BLaER1 treated with 17β-estradiol and CSF1 and Interleukin-3, amounts not matched to agents 10 nM and 100 nM (cell line): ENCODE measurements around the gene PDCD10.

Source experiments
- H3K27ac ChIP-seq, 11 experiments: shearing (Covaris generic); formaldehyde crosslinking; 2 replicates each; pipeline ENCODE4 v1.8.1; 2022
- H3K27me3 ChIP-seq, 11 experiments: shearing (Covaris generic); formaldehyde crosslinking; 2 replicates each; pipeline ENCODE4 v1.8.1; 2022
- H3K36me3 ChIP-seq, 11 experiments: shearing (Covaris generic); formaldehyde crosslinking; 2 replicates each; pipeline ENCODE4 v1.8.1; 2022
- H3K4me1 ChIP-seq, 10 experiments: shearing (Covaris generic); formaldehyde crosslinking; 2 replicates each; pipeline ENCODE4 v1.8.1; 2022
- H3K4me2 ChIP-seq, 11 experiments: shearing (Covaris generic); formaldehyde crosslinking; 2 replicates each; pipeline ENCODE4 v1.8.1; 2022
- H3K4me3 ChIP-seq, 10 experiments: shearing (Covaris generic); formaldehyde crosslinking; 2 replicates each; pipeline ENCODE4 v1.8.1; 2022
- H3K9ac ChIP-seq, 11 experiments: shearing (Covaris generic); formaldehyde crosslinking; 2 replicates each; pipeline ENCODE4 v1.8.1; 2022
- H3K9me3 ChIP-seq, 11 experiments: shearing (Covaris generic); formaldehyde crosslinking; replicated peaks in 1 of 11; 2 replicates each; pipeline ENCODE4 v1.8.1; 2022
- H4K20me1 ChIP-seq, 11 experiments: shearing (Covaris generic); formaldehyde crosslinking; 2 replicates each; pipeline ENCODE4 v1.8.1; 2022
- Cebpa-rat ChIP-seq, 11 experiments: shearing (Covaris generic); IDR thresholded peaks; 2 replicates each; pipeline ENCODE4 v1.8.1; 2022

PDCD10 gene

DNA sequence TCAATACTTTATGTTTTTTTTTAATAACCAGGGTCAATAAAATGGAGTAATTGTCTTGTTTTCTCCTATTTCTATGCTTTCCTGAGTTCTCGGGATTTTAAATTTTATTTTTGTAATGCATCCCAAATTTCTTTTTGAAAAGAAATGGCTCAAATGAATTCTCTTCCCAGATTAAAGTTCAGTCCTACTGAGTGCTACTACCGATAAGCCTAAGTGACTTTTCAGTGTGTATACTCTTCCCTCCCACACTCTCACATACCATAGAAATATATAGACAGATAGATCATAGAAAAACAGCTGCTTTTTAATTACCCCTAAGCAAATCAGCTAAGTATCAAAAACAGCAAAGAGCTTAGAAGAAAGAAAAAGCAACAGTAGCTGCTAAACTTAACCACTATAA, 2.3 kb upstream of the PDCD10 start:
- H3K36me3 ChIP-seq, result peaks cover 0 to 5% (median 0%) of the 10 kb centered on the region in 11 experiments; a peak in 4 of 22 replicates
- no peak overlapping the region for H3K27ac ChIP-seq
- H3K9me3 ChIP-seq, result no peaks in the 10 kb centered on the region
- H3K9ac ChIP-seq, result no peak overlapping the region
- no peak for TF ChIP-seq Cebpa-rat (IDR thresholded peaks at IDR 0.05)
- peaks cover 18 to 40% (median 34%) of the 10 kb centered on the region in 10 experiments for H3K4me1 ChIP-seq
- H3K4me2 ChIP-seq, result peak overlapping the region in 9 of 11 experiments; percentile 79 to 96 (median 86); a peak in 15 of 22 replicates
- H4K20me1 ChIP-seq, result peaks cover 10 to 27% (median 17%) of the 10 kb centered on the region in 11 experiments; a peak in 20 of 22 replicates
- no peaks in the 10 kb centered on the region for H3K27me3 ChIP-seq
- no peak overlapping the region for H3K4me3 ChIP-seq

DNA sequence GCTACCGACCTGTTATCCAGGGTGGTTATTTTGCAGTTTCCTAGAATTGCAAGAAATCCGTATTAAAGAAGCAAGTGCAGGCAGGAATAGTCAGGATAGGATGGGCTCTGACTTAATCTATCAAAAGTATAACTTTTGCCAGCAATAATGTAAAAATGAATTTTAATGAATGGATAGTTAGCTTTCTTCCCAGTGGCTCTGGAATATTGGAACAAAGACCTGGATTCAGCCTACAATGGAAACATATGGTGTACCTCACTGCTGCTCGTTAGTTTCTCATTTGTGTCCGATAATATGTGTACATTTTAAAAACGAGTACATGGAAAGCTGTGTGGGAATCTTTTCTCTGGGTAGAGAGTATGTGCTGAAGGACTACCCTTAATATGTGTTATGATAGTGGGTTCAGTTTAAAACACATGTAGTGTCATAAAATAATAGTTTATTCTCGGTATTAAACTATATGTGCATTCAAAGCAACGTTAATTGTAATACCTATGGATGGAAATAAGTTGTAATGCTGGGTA, 1.6 kb upstream of the PDCD10 start:
- Histone ChIP-seq H3K27ac (peak overlapping the region in 1 of 11 experiments; percentile 91; a peak in 2 of 22 replicates), H3K4me1 (peaks cover 22 to 41% (median 36%) of the 10 kb centered on the region in 10 experiments), H3K4me3 (peak overlapping the region; percentile 67 to 90 (median 80))

GRCh38 chr3:167735233-167736138, 794 bp upstream of the PDCD10 start, which contains the start of gene SERPINI1:
SERPINI1 (plus strand) TSS chr3:167735721; CDS start chr3:167789129, 53,408 bp downstream.
- TF ChIP-seq Cebpa-rat (IDR thresholded peaks at IDR 0.05), result no peak
- Histone ChIP-seq H3K4me1 (peaks cover 22 to 46% (median 38%) of the 10 kb centered on the region in 10 experiments), H3K36me3 (peaks cover 0 to 11% (median 5%) of the 10 kb centered on the region in 11 experiments; a peak in 6 of 22 replicates), H3K27me3 (no peaks in the 10 kb centered on the region), H3K4me2 (peak within 1 kb of the TSS; percentile 79 to 96 (median 87)), H4K20me1 (peaks cover 25 to 42% (median 32%) of the 10 kb centered on the region in 11 experiments; a peak in 20 of 22 replicates), H3K27ac (peak within 1 kb of the TSS; percentile 81 to 95 (median 91)), H3K9ac (peak within 1 kb of the TSS; percentile 80 to 92 (median 88)), H3K9me3 (no peaks in the 10 kb centered on the region), H3K4me3 (peak within 1 kb of the TSS; percentile 67 to 90 (median 80))

More for the DNA sequence above, 1.6 kb upstream of the PDCD10 start:
- Histone ChIP-seq H3K4me2 (peak overlapping the region; percentile 79 to 96 (median 86)), H4K20me1 (peaks cover 17 to 34% (median 24%) of the 10 kb centered on the region in 11 experiments; a peak in 20 of 22 replicates), H3K9me3 (no peaks in the 10 kb centered on the region), H3K9ac (peak overlapping the region in 8 of 11 experiments; percentile 48 to 92 (median 88); a peak in 12 of 22 replicates), H3K27me3 (no peaks in the 10 kb centered on the region), H3K36me3 (peaks cover 0 to 11% (median 5%) of the 10 kb centered on the region in 11 experiments; a peak in 6 of 22 replicates)
- TF ChIP-seq Cebpa-rat (IDR thresholded peaks at IDR 0.05), result no peak

DNA sequence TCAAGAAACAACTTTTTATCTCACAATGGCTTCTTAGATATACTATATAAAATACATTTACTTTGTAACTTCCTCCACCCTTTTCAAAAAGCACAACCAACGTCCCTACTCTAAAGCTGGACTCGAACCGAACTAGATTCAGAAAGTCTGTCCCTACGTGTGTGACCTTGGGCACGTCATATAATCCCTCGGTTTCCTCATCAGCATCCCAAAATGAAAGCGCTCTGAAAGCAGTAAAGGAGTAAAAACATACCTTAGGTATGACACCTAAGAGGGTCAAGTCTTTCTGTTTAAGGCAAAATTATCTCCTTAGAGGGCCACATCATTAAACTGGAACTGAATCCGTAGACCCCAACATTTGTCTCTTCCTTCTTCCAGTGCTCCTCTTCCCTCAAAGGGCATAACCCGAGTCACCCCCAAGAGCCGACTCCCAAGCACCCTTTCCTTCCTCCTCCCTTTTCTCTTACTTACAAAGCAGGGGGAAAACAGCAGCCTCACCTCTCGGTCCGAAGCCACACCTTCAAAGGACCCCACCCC, 663 bp downstream of the PDCD10 start:
- peak overlapping the region; percentile 67 to 90 (median 80) for H3K4me3 ChIP-seq
- peak overlapping the region; percentile 81 to 95 (median 91) for H3K27ac ChIP-seq
- peaks cover 22 to 58% (median 38%) of the 10 kb centered on the region in 10 experiments for H3K4me1 ChIP-seq
- peaks cover 39 to 55% (median 47%) of the 10 kb centered on the region in 11 experiments for H4K20me1 ChIP-seq
- H3K4me2 ChIP-seq, result peak overlapping the region; percentile 69 to 95 (median 86)
- H3K27me3 ChIP-seq, result no peaks in the 10 kb centered on the region
- H3K9me3 ChIP-seq, result no peaks in the 10 kb centered on the region
- peaks cover 0 to 12% (median 5%) of the 10 kb centered on the region in 11 experiments; a peak in 6 of 22 replicates for H3K36me3 ChIP-seq
- H3K9ac ChIP-seq, result peak overlapping the region; percentile 80 to 92 (median 88)
- TF ChIP-seq Cebpa-rat (IDR thresholded peaks at IDR 0.05), result no peak

GRCh38 chr3:167732313-167733065, 2.2 kb downstream of the PDCD10 start:
- Histone ChIP-seq H3K4me1 (peaks cover 22 to 70% (median 35%) of the 10 kb centered on the region in 10 experiments), H3K36me3 (peaks cover 0 to 17% (median 5%) of the 10 kb centered on the region in 11 experiments; a peak in 6 of 22 replicates), H3K4me2 (peak overlapping the region; percentile 27 to 95 (median 84); a peak in 21 of 22 replicates), H4K20me1 (peaks cover 55 to 71% (median 62%) of the 10 kb centered on the region in 11 experiments), H3K9ac (no peak overlapping the region), H3K27ac (no peak overlapping the region), H3K4me3 (peak overlapping the region in 6 of 10 experiments; percentile 22 to 90 (median 84); a peak in 8 of 20 replicates), H3K9me3 (no peaks in the 10 kb centered on the region), H3K27me3 (no peaks in the 10 kb centered on the region)
- TF ChIP-seq Cebpa-rat (IDR thresholded peaks at IDR 0.05), result no peak

GRCh38 chr3:167731393-167731792, 3.3 kb downstream of the PDCD10 start:
- Histone ChIP-seq H3K4me3 (no peak overlapping the region), H4K20me1 (peaks cover 66 to 82% (median 73%) of the 10 kb centered on the region in 11 experiments), H3K4me2 (peak overlapping the region in 5 of 11 experiments; percentile 49 to 95 (median 88); a peak in 6 of 22 replicates), H3K9ac (no peak overlapping the region), H3K36me3 (peaks cover 0 to 17% (median 5%) of the 10 kb centered on the region in 11 experiments; a peak in 6 of 22 replicates), H3K27me3 (no peaks in the 10 kb centered on the region), H3K27ac (no peak overlapping the region), H3K4me1 (peaks cover 21 to 74% (median 26%) of the 10 kb centered on the region in 10 experiments), H3K9me3 (no peaks in the 10 kb centered on the region)
- TF ChIP-seq Cebpa-rat (IDR thresholded peaks at IDR 0.05), result no peak

DNA sequence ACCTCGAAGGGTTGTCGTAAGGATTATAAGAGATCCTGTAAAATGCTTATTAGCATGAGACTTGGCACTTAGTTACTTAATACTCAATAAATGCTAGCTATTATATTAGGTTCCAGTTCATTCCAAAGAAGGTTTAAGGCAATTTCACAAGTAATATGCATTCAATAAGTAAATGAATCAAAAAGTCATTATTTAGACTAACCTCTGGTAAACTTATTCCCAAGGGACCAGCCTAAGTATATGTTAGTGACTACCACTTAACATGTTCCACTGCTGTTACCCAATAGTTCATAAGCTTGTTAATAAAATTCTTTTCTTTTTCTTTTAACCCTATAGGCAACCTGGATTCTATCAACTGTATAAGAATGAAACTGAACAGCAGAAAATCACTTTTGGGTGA, 5.1 kb downstream of the PDCD10 start:
- no peak overlapping the region for H3K27ac ChIP-seq
- peaks cover 14 to 74% (median 18%) of the 10 kb centered on the region in 10 experiments; a peak in 18 of 20 replicates for H3K4me1 ChIP-seq
- peaks cover 0 to 23% (median 6%) of the 10 kb centered on the region in 11 experiments; a peak in 12 of 22 replicates for H3K36me3 ChIP-seq
- peak overlapping the region in 1 of 11 experiments; percentile 35; a peak in 2 of 22 replicates for H3K4me2 ChIP-seq
- no peak for TF ChIP-seq Cebpa-rat (IDR thresholded peaks at IDR 0.05)
- H3K27me3 ChIP-seq, result no peaks in the 10 kb centered on the region
- H4K20me1 ChIP-seq, result peaks cover 81 to 97% (median 89%) of the 10 kb centered on the region in 11 experiments
- H3K9ac ChIP-seq, result no peak overlapping the region
- no peak overlapping the region for H3K4me3 ChIP-seq
- H3K9me3 ChIP-seq, result no peaks in the 10 kb centered on the region
